GM19455 (cell line): ENCODE measurements around the gene NTN5.

Experiments used
- ATAC-seq: cut with Tn5 transposase; IDR thresholded peaks from one replicate; pipeline ENCODE4 v1.9.1; 2021; ENCODE audit not compliant: unreplicated experiment

Gene NTN5

GRCh38 chr19:48630296-48631063 lies 42.3 kb downstream of the NTN5 start:
- ATAC-seq, result no peak

- ATAC-seq, result no peak
These were observed 43.1 kb downstream of the NTN5 start for GRCh38 chr19:48629599-48630295.

- ATAC-seq, result no peak
These were observed 43.6 kb downstream of the NTN5 start for GRCh38 chr19:48629297-48629598.

- ATAC-seq, result no peak
These were observed 44.1 kb downstream of the NTN5 start for GRCh38 chr19:48628486-48629296.

- no peak for ATAC-seq
These were observed 44.9 kb downstream of the NTN5 start for GRCh38 chr19:48627865-48628314.

- ATAC-seq, result no peak
These were observed 45.5 kb downstream of the NTN5 start for GRCh38 chr19:48627201-48627864.

GRCh38 chr19:48625891-48626327 lies 46.9 kb downstream of the NTN5 start:
- no peak for ATAC-seq

GRCh38 chr19:48624791-48625723 lies 47.8 kb downstream of the NTN5 start:
- ATAC-seq, result no peak

- peak; percentile 53 for ATAC-seq
These were observed 48.7 kb downstream of the NTN5 start for GRCh38 chr19:48624067-48624594.

- ATAC-seq, result no peak
These were observed 49.2 kb downstream of the NTN5 start for GRCh38 chr19:48623556-48624066.

GRCh38 chr19:48619692-48620585 lies 52.9 kb downstream of the NTN5 start:
- no peak for ATAC-seq

GRCh38 chr19:48618916-48619691 lies 53.7 kb downstream of the NTN5 start, which contains the start of the genes RPL18 and SPHK2:
RPL18 (minus strand) TSS chr19:48619178; CDS start chr19:48619143, 35 bp downstream.
SPHK2 (plus strand) TSS chr19:48619506; CDS start chr19:48620515, 1,009 bp downstream.
- peak; percentile 76 for ATAC-seq

GRCh38 chr19:48618278-48618915 lies 54.4 kb downstream of the NTN5 start:
- ATAC-seq, result no peak

- ATAC-seq, result no peak
These were observed 55.5 kb downstream of the NTN5 start for GRCh38 chr19:48617146-48617937.

GRCh38 chr19:48616491-48617056 lies 56.2 kb downstream of the NTN5 start:
- no peak for ATAC-seq

GRCh38 chr19:48616041-48616436 lies 56.8 kb downstream of the NTN5 start:
- no peak for ATAC-seq
